ENCODE data around the gene PIP4K2A.

Gene PIP4K2A

DNA sequence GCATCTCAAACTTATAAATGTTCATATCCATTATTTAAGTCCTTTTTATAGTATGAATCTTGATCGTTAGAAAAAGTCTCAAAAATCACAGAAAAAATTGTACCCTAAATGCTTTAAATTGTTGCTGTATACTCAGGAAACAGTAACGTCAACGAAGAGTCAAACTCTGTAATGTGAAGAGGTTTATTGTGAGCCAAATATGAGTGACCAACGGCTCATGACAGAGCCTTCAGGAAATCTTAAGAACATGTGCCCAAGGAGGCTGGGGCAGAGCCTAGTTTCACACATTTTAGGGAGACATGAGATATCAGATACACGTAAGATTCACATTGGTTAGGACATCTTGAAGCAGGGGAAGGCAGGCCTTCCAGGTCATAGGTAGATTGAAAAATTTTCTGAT is 86.1 kb downstream of the PIP4K2A start:
- H3K4me3 ChIP-seq (replicated peaks; ENCODE audit: low read depth, low read length): no peak overlapping the region
- DNase-seq (ENCODE audit: extremely low read depth, low read depth): no peak
- TF ChIP-seq CTCF (IDR thresholded peaks at IDR 0.05; ENCODE audit: low read depth, low read length, missing control alignments): no peak

DNA sequence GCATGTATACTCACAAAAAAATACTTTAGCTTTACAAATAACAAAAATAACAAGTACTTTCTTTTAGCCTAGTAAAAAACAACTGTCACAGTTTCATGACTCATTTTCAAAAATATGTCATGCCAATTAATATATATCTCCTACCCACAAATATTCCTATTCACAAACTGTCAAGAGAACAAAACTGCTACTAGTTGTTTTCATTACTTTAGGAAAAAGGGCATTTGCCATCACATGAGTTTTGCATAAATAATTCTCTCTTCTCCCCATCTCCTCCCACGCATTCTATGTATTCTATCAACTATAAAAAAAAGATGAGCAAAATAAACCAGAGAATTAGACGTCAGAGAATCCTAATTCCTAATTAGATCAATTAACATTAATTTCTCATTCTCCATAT is 87.6 kb downstream of the PIP4K2A start:
- H3K4me3 ChIP-seq (replicated peaks; ENCODE audit: low read depth, low read length): no peak overlapping the region
- TF ChIP-seq CTCF (IDR thresholded peaks at IDR 0.05; ENCODE audit: low read depth, low read length, missing control alignments): no peak
- DNase-seq (ENCODE audit: extremely low read depth, low read depth): no peak

- H3K4me3 ChIP-seq (replicated peaks; ENCODE audit: low read depth, low read length): no peak overlapping the region
- no peak for DNase-seq (ENCODE audit: extremely low read depth, low read depth)
- no peak for TF ChIP-seq CTCF (IDR thresholded peaks at IDR 0.05; ENCODE audit: low read depth, low read length, missing control alignments)
These were observed 88.7 kb downstream of the PIP4K2A start for GRCh38 chr10:22625516-22626290.

DNA sequence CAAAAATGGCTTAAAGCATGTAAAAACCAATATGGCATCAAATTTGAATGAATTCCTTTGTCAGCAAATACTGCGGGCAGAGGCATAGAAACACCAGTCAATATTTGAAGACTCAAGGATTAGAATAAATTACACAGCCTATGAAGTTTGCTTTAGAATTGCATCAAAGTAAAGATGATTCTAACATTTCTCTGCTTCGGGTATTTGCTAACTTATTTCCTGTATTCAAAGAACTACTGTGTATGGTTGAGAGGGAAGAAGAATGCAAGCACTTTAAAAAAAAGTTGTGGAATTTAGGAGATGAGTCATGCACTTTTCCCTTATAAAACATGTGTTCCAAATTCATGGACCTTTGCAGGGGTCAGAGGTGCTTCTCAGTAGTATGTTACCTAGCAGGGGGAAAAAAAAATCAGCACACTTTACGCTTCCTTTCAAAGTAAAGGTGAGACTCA is 90.1 kb downstream of the PIP4K2A start:
- no peak for TF ChIP-seq CTCF (IDR thresholded peaks at IDR 0.05; ENCODE audit: low read depth, low read length, missing control alignments)
- no peak overlapping the region for H3K4me3 ChIP-seq (replicated peaks; ENCODE audit: low read depth, low read length)
- peak; percentile 82 for DNase-seq (ENCODE audit: extremely low read depth, low read depth)

DNA sequence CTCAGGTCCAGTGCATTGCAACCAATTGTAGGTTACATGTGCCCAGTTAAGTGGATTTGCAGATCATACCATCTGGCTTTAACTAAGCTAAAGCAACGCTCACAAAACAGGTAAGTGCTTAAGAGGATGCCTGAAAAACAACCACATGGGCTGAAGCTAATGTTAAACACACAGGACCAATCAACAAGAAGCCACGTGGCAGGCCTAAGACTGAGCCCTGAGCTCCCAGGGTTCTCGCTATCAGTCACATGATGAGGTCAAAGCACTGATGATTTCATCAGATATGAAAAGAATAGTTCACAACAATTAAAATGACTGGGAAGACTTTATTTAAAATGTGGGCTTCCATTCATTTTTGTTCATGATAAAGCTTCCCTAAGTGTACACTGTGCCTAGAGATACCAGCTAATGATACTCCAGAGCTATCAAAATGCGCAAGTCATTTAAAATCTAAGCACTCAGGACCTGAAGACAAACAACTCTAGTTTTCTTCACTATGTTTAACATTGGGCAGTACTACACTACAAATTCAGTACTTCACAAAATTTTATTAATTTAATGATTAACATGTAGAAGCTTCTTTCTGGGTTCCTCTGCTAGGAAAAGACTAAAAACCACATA is 90.6 kb downstream of the PIP4K2A start:
- no peak for DNase-seq (ENCODE audit: extremely low read depth, low read depth)
- TF ChIP-seq CTCF (IDR thresholded peaks at IDR 0.05; ENCODE audit: low read depth, low read length, missing control alignments): no peak
- H3K4me3 ChIP-seq (replicated peaks; ENCODE audit: low read depth, low read length): no peak overlapping the region

DNA sequence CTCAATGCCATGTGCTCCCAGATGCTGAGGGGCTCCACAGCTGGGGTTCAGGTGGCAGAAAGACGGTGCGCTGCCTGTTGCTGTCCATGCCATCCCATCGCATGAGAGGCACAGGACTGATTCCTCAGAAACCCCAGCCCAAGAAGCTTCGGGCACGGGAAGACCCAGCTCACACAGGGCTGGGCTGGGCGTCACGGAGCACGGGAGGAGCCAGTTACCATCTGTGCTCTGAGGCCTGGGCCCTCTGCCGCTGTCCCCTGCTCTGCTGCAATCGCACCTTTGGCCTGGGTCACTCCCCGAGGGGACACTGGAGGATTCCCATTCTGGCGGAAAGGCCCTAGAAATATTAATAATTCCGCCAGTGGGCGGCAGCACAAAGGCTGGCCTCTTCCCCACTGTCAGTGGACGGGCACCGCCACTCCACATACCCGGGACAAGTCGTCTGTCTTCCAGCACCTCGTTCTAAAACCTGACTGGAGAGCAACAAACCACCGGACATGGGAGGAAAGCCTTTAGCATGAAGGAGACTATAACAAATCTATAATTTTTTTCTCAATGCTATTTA is 92.1 kb downstream of the PIP4K2A start:
- DNase-seq (ENCODE audit: extremely low read depth, low read depth): no peak
- no peak for TF ChIP-seq CTCF (IDR thresholded peaks at IDR 0.05; ENCODE audit: low read depth, low read length, missing control alignments)
- H3K4me3 ChIP-seq (replicated peaks; ENCODE audit: low read depth, low read length): no peak overlapping the region

All from HFF-Myc (cell line).